HL-60 (cell line): Measurements from ENCODE around the gene BABAM2.

Experiments
- CTCF ChIP-seq: IDR thresholded peaks from one replicate; pipeline ENCODE4 v1.5.1; 2011; ENCODE audit warnings: low read length, control low read depth, inconsistent platforms; ENCODE audit not compliant: insufficient read depth
- POLR2AphosphoS5 ChIP-seq: IDR thresholded peaks from 2 replicates; pipeline ENCODE4 v1.6.1; 2012; ENCODE audit warnings: low read depth
- REST ChIP-seq: IDR thresholded peaks from 2 replicates; pipeline ENCODE4 v1.6.1; 2012; ENCODE audit warnings: low read depth; ENCODE audit not compliant: insufficient replicate concordance
- SPI1 ChIP-seq: IDR thresholded peaks from 2 replicates; pipeline ENCODE4 v1.6.1; 2012; ENCODE audit warnings: low read depth, mild to moderate bottlenecking, borderline replicate concordance

GRCh38 chr2:28032816-28033215 is 142.3 kb downstream of the BABAM2 start:
- TF ChIP-seq CTCF (no peak), POLR2AphosphoS5 (no peak), REST (no peak), SPI1 (no peak)
